ENCODE results near the gene STX16.

STX16 gene

DNA sequence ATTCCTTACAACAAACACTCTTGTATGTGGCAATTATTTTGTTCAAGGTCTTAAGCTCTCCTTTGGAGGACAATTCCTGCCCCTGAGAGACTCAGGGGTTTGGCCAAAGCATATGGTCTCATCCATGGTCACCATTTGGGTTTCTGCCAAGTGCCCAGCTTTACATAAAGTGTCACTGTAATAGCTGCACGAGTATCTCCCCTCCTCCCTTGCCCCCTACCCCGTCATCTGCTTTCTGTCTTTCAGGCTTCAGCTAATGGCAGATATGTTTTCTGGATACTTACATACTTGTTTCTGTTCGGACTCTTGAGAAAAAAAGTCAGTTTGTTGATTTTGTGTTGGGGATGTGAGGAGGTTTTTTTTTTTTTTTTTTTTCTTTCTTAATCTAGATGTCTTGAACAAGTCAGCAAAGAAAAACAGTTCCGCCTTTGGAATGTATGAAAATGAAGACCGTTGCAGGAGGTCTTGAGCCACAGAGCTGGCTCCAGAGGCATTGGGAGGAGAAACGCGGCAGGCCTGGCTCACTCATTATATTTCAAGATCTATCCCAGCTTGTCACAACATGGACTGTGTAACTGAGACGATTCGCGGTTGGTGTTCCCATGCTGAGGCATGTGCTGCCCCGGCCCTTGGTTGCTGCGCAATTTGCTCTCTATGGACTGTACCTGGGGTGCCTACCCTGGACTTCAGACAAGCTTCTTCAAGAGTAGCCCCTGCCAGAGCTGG, 32.6 kb upstream of the STX16 start:
- no peak for DNase-seq (ENCODE audit: low read depth in 2 of 2)

- no peak for DNase-seq (ENCODE audit: low read depth in 2 of 2)
Observed at GRCh38 chr20:58619077-58619863, 31.8 kb upstream of the STX16 start.

DNA sequence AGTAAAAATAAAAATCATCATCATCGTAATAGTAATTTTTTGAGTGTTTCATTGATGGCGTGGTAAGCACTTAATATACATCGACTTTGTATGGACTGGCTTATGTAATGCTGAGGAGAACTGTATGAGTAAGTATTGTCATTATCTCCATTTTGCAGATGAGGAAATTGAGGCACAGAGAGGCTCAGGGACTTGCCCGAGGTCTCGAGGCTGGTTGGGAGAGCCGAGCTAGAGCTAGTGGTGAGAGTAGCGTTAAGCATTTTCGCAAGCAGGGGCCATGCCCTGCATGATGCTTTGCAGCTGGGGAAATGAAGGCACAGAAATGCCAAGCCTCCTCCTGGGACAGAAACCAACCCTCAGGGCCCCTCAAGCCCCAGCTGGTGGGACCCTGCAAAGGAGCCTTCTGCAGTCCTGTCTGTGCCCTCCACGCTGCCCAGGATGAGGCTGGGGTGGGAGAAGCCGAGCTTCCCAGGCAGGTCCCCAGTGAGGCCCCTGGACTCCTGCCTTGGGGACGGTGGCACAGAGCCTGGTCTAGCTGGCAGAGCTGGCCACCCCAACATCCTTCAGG, 31.1 kb upstream of the STX16 start:
- DNase-seq (ENCODE audit: low read depth in 2 of 2): no peak

- DNase-seq (ENCODE audit: low read depth in 2 of 2): no peak
Observed at GRCh38 chr20:58621906-58622548, 29.1 kb upstream of the STX16 start.

GRCh38 chr20:58622671-58623578, 28.2 kb upstream of the STX16 start:
- no peak for DNase-seq (ENCODE audit: low read depth in 2 of 2)

DNA sequence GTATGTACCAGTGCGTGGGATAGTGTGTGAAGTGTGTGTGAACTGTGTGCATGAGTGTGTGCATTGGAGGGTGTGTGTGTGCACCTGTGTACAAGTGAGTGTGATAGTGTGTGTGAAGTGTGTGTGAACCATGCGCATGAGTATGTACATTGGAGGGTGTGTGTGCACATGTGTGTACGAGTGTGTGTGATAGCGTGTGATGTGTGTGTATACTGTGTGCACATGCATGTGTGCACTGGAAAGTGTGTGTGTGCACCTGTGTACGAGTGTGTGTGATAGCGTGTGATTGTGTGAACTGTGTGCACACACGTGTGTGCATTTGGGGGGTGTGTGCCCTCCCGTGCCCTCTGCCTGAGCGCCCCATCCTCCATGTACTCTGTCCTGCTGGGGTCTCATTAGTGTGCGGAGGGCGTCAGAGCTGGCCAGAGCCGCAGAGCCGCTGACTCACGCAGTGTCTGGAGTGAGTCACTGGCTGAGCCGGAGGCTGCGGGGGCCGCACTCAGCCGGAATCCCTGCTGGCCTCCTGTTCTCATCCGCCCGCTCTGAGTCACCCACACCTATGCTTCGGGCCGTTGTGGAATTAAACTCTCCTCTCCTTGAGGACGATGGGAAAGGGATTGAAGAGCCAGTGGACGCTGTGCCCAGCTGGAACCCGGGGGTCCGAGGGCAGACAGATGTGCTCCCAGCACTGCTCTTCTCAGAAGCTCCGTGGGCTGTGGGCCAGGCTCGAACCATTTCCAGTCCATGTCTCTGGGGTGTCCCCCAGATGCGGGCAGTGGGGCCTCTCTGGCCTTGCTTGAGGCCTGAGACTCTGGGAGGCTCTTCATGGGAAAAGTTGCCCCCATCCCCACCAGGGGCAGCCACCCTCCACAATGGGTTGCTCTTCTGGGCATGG, 27.3 kb upstream of the STX16 start:
- no peak for DNase-seq (ENCODE audit: low read depth in 2 of 2)

- DNase-seq (ENCODE audit: low read depth in 2 of 2): no peak
Observed at GRCh38 chr20:58624687-58625086, 26.4 kb upstream of the STX16 start.

- no peak for DNase-seq (ENCODE audit: low read depth in 2 of 2)
Observed at GRCh38 chr20:58625585-58625984, 25.5 kb upstream of the STX16 start.

DNA sequence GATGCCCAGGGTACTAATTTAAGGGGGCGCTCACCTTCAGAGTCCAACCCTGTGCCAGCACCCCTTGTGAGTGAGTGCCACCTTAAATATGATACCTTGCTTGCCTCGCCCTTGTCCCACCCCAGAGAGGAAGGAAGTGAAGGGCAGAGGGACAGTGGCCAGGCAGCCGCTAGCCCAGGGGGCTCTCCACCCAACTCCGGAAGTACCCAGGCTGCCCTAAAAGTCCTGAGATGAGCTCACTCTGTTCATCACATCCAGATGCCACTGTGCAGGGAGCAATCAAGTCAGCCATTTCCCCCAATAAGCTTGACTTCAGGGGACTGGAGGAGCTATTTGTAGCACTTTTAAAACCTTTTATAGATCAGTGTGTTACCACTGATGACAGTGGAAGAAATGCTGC, 25.0 kb upstream of the STX16 start:
- no peak for DNase-seq (ENCODE audit: low read depth in 2 of 2)

DNA sequence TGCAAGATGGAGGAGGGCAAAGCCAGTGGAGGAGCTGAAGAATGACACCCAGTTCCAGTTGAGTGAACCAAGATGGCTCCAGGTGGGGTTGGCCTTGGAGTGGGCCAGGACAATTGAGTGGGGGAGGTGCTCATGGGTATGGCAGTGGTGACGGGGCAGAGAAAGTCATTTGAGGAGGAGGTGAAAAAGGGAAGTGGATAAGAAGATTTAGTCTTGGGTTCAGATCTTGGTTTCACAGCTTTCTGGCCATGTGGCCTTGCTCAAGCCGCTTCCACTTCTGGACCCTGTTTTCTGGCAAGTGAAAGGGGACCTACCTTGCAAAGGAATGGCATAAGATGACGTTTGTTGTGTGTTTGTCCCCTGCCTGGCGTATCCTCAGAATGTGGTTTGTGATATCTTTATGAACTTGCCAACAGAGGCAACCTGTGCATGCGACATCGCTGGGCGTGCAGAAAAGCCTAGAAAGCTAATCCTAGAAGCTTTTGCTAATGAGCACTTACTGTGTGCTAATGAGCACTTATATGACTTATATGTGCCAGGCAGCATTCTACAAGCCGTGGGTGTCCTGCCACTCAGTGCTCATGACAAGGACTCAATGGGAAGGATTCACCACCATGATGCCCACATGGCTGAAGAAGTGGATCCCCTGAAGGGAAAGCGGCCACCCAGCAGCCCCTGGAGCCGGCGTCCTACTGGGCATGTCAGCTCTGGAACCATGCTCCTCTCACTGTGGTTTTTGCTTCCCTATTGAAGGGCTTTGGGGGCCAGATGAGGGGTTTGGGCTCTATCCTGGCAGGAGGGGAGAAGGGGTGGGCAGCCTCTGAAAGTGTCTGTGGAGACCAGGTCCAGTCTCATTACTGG, 23.6 kb upstream of the STX16 start:
- DNase-seq (ENCODE audit: low read depth in 2 of 2): no peak

- DNase-seq (ENCODE audit: low read depth in 2 of 2): no peak
Observed at GRCh38 chr20:58628491-58629214, 22.4 kb upstream of the STX16 start.

DNA sequence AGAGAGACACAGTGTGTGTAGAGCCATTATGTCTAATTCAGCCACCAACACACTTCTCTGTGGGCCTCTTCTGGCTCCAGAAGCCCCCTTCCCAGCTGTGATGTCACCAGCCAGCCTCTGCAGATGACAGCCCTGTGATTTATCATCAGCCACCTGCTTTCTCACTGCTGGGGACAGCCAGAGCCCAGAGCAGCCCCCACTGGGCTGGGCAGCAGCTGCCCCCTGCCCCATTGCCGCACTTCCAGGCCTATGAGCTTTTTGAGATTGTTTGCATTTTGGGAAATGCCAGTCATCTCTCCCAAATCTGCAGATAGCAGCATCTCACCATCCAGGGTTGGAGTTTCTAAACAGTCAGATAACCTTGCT, 21.9 kb upstream of the STX16 start:
- DNase-seq (ENCODE audit: low read depth in 2 of 2): no peak

DNA sequence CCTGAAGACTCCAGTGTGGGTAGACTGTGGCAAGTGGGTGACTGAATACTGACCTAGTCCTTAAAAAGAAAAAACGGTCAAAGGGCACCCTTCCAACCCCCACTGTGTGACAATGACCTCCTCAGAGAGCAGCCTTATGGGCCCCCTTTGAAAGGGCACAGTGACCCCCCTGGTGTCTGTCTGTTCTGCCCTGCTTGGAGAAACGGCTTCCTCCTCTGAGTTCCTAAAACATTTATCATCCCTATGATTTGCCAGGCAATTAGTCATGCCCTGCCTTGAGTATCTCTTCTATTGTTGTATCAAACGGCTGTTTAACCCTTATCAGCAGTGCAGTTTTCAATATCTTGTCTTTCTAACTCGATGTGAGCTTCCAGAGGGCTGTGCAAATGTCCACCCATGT, 21.0 kb upstream of the STX16 start:
- no peak for DNase-seq (ENCODE audit: low read depth in 2 of 2)

DNA sequence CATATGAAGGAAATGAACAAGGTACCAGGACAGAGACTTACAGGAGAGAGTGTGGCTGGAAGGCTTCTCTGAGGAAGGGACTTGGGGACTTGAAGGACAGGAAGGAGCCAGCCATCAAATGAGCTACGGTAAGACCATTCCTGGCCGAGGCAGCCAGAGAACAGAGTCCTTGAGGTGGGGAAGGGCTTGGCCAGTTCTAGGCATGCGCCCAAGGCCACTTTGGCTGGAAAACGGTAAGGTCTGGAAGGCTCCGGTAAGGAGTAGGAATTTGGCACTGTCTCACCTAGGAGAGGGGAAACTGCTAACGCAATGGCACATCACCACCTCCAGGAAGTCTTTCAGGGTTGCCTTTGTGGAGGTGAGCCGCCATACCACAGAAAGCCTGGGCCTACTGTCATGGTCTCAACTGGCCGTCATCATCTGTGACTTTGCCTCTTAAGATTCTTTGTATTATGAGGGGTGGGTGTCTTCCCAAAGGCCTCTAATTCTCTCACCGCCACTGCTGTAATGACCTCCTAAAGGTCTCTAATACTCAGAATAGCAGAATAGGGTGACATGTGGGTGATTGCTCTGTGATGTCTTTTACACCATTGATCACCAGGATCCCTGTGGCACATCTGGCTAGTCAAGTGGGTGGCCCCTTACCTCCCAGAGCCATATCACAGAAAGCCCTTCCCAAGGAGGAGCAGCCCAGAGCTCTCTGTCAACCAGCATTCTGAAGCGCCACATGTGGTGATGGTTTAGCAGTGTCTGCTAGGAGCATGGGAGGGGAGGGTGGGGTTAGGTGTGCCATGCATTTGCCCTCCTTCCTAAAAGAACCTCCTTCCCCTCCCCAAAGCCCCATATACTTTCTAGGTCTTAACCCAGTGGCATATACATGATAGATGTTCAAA, 17.7 kb upstream of the STX16 start:
- DNase-seq (ENCODE audit: low read depth in 2 of 2): no peak

DNA sequence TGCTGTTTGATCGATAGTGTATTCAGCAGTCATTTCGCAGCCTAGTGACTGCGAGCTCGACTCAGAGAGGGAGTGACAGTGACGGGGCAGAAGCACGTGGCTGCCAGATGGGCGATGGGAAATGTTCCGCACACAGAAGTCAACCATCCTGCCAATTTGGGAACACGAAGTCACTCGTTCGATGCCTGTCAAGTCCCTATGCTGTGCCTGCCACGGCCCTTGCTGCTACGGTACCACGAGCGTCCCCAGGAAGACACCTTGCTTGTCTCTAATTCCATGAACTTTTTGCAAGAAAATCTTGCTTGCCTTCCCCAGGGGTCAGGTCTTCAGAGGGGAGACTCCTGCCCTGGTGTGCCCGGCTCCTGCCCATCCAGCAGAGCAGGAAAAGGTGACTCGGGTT, 17.0 kb upstream of the STX16 start:
- DNase-seq (ENCODE audit: low read depth in 2 of 2): no peak

DNA sequence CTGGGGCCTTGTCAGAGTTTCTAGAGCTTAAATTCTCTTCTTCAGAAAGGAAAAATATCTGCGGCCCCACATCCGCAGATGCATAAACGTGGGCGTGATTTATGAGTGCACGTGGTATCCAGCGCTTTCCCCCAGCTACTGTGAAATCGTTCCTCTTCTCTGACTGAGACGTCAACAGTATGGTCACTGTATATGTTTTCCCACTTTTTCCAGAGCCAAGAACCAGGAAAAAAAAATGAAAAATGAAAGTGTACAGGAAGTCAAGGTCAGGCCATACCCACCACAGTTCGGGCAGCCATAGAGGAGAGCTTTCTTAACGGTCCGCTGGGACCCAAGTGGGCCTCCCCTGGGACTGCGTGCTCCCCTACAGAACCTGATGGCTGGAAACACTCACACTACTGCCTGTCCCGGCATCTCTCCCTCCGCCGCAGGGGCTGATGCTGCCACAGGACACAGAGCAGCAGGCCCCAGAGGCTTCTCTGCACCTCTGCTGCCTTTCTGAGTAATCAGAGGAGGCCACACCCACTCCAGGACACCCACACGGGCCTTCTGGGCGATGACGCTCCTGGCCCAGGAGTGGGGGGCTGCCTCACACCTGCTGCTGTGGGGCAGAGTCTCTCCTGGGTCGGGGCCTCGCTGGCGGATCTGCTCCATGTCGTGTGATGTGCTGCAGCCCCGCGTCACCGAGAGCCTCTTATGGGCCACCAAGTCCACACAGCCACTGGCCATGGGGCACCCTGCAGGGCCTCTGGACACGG, 16.4 kb upstream of the STX16 start:
- peak; percentile 34 for DNase-seq (ENCODE audit: low read depth in 2 of 2)

DNA sequence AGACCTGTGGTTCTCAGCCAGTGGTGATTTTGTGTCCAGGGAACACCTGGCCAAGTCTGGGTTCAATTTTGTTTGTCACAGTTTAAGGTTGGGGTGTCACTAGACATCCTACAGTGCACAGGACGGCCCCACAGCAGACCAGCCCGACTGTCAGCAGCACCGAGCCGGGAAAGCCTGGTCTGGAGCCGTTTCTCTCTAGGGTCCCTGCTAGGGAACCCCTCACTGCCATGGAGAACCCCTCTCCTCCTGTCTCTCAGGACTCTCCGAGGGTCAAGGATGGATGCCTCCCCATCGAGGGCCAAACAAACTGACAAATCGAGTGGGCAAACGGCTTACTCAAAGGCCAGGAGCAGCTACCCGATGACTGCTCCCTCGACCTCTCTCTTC, 15.8 kb upstream of the STX16 start:
- DNase-seq (ENCODE audit: low read depth in 2 of 2): no peak

All from stimulated activated CD4-positive, alpha-beta T cell treated with anti-CD3 and anti-CD28 coated beads, Interleukin-4, amount 100 ng/mL, for 48 hours (primary cell).